Esophagus squamous epithelium (tissue), 4 donors: Measurements from ENCODE around the gene TYK2.

Experiments
- CTCF ChIP-seq, 6 experiments: fragments of 450-650 bp in 4 of 6; fragments of 200-600 bp in 2 of 6; sonication (generic) in 2 of 6; IDR thresholded peaks; one replicate each; pipeline ENCODE4 v1.5.1; 2016 to 2019; ENCODE audit warnings: antibody characterized with exemption in 6 of 6, mild to moderate bottlenecking in 4 of 6, moderate library complexity in 4 of 6
- POLR2A ChIP-seq, 4 donors: fragments of 450-650 bp; IDR thresholded peaks; one replicate each; pipeline ENCODE4 v1.6.1; 2017; ENCODE audit warnings: antibody characterized with exemption in 4 of 4, mild to moderate bottlenecking in 4 of 4, moderate library complexity in 3 of 4

DNA sequence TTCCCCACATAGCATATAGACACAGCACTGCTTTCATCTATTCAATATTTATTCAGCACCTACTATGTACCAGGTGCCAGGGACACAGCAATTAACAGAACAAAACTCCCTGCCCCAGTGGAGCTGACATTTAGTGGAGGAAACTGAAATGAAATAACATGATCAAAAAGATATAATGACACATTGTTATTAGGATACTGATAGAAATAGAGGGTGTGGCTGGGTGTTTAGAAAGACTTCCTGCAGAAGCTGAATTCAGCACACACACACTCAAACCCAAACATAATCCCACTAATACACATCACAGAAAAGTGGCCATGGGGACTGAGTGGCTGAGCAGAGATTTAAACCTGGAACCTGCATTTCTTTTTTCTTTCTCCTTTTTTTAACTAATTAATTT, 26.7 kb upstream of the TYK2 start:
- no peak for TF ChIP-seq CTCF (IDR thresholded peaks at IDR 0.05)
- TF ChIP-seq POLR2A (IDR thresholded peaks at IDR 0.05) = no peak
